ENCODE data around the gene DNMBP. TPM values are rescaled to one million over a fixed set of nuclear protein-coding genes. Genes with fewer than 3 reads are reported as not detected.

Gene DNMBP
- 1.0 and 1.2 TPM in 2 replicates for total RNA-seq

- Mint-ChIP-seq H3K27me3 (ENCODE audit: low read depth) (peaks cover 45% of the 10 kb centered on the region), H3K9me3 (no peaks in the 10 kb centered on the region), H3K36me3 (ENCODE audit: low read depth) (no peaks in the 10 kb centered on the region), H3K4me3 (ENCODE audit: low read depth) (peak within 1 kb of the TSS; percentile 83), H3K4me1 (ENCODE audit: low read depth) (peaks cover 41% of the 10 kb centered on the region), H3K27ac (no peak within 1 kb of the TSS)
- peak; percentile 76 for DNase-seq (ENCODE audit: low spot score)
- intact Hi-C loops (cut with micrococcal nuclease), result loop anchor here (1.0 to 5.0 kb wide), 6 partner anchors 36 to 1563 kb away; partner anchors contain the start of genes COX15, CUTC, HPS1 and SLC25A28
Observed at GRCh38 chr10:100009793-100010676, at the start of gene DNMBP. DNMBP (minus strand) TSS chr10:100009947; CDS start chr10:99972124, 37,823 bp downstream.

DNA sequence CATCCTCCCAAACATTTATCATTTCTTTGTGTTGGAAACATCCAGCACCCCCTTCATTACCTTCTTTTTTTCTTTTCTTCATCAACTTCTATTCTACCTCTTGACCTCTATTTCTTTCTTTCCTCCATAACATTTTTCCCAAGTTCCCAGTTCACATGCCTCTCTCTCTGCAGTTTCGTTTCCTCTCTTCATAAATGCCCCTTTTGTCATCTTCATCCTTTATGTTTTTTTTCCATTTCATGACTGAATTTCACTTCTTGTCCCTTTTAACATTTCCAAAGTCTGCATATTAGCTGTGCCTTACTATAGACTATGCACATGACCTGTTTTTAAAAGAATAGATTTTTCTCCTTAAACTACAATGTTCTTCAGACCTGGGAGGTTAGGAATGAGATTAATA lies 48.2 kb upstream of the DNMBP start:
- intact Hi-C loops (cut with micrococcal nuclease), result no loop called here
- H3K27ac Mint-ChIP-seq, result no peak overlapping the region
- H3K4me3 Mint-ChIP-seq (ENCODE audit: low read depth), result no peak overlapping the region
- peaks cover 8% of the 10 kb centered on the region for H3K27me3 Mint-ChIP-seq (ENCODE audit: low read depth)
- no peaks in the 10 kb centered on the region for H3K9me3 Mint-ChIP-seq
- no peaks in the 10 kb centered on the region for H3K36me3 Mint-ChIP-seq (ENCODE audit: low read depth)
- no peaks in the 10 kb centered on the region for H3K4me1 Mint-ChIP-seq (ENCODE audit: low read depth)
- no peak for DNase-seq (ENCODE audit: low spot score)

DNA sequence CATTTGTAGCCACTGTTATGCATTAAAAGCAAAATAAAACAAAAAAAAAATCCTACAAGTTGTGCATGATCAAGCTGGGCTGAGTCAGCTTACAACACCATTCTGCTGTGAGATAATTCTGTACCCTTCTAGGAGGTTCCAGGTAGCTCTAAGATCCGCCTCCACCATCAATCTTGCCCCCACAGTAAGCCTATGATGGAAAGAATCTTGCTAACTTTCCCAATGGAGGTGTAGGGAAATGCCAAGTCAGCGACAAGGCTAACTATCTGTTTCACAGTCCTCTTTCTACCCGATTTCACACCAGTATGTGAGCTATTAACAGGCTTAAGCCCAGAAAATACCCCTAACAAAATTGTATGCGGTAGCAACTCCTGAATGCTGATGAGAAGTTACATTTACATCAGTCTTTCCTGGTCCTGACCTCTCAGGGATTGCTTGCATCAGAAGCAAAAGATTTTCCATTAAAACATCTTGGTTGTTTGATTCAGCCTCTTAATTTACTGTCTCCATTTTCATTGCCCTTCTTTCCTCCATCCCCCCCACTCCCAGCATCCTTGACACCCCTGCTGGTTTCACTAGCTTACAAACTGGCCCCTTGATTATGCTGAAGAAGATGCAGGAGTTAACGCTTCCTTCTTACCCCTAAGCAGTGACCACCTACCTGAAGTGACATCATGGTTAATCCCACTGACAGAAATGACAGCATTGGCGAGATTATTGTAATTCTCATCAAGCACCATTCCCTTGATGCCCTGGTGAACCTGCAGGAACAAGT lies 44.1 kb upstream of the DNMBP start:
- no peak overlapping the region for H3K4me3 Mint-ChIP-seq (ENCODE audit: low read depth)
- intact Hi-C loops (cut with micrococcal nuclease), result no loop called here

GRCh38 chr10:100046021-100046486 lies 36.3 kb upstream of the DNMBP start:
- Mint-ChIP-seq H3K27me3 (ENCODE audit: low read depth) (peaks cover 3% of the 10 kb centered on the region), H3K4me3 (ENCODE audit: low read depth) (no peak overlapping the region), H3K9me3 (no peaks in the 10 kb centered on the region), H3K27ac (no peak overlapping the region), H3K4me1 (ENCODE audit: low read depth) (peaks cover 2% of the 10 kb centered on the region), H3K36me3 (ENCODE audit: low read depth) (no peaks in the 10 kb centered on the region)
- intact Hi-C loops (cut with micrococcal nuclease), result loop anchor here (1.0 kb wide), 2 partner anchors 36 to 200 kb away; no protein-coding TSS in a partner anchor
- peak; percentile 59 for DNase-seq (ENCODE audit: low spot score)

More for the DNA sequence above, 44.1 kb upstream of the DNMBP start:
- Mint-ChIP-seq H3K27ac (no peak overlapping the region), H3K36me3 (ENCODE audit: low read depth) (no peaks in the 10 kb centered on the region), H3K9me3 (no peaks in the 10 kb centered on the region), H3K27me3 (ENCODE audit: low read depth) (peaks cover 13% of the 10 kb centered on the region), H3K4me1 (ENCODE audit: low read depth) (no peaks in the 10 kb centered on the region)
- no peak for DNase-seq (ENCODE audit: low spot score)

DNA sequence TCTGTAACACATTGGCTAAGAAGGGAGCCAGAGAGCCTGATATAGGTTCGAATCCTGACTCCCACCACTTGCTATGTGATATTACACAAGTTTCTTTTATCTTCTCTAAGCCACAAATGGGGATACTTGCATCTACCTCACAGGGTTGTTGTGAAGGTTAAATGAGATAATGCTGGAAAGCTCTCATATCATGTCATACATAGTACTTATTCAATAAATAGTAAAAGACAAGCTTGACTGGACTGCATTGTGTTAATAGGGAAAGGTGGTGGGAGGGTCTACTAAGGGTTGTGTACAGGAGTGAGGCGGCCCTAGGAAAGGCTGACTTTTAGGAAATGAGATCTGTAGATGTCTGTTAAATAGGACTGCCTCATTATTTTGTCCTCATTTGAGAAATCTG lies 35.8 kb upstream of the DNMBP start:
- no peak overlapping the region for H3K27ac Mint-ChIP-seq
- no peak for DNase-seq (ENCODE audit: low spot score)
- H3K27me3 Mint-ChIP-seq (ENCODE audit: low read depth), result peaks cover 3% of the 10 kb centered on the region
- H3K36me3 Mint-ChIP-seq (ENCODE audit: low read depth), result no peaks in the 10 kb centered on the region
- H3K4me3 Mint-ChIP-seq (ENCODE audit: low read depth), result no peak overlapping the region
- peaks cover 2% of the 10 kb centered on the region for H3K4me1 Mint-ChIP-seq (ENCODE audit: low read depth)
- H3K9me3 Mint-ChIP-seq, result no peaks in the 10 kb centered on the region
- intact Hi-C loops (cut with micrococcal nuclease), result no loop called here

GRCh38 chr10:100043796-100044195 lies 34.0 kb upstream of the DNMBP start:
- intact Hi-C loops (cut with micrococcal nuclease), result no loop called here
- no peaks in the 10 kb centered on the region for H3K36me3 Mint-ChIP-seq (ENCODE audit: low read depth)
- no peak overlapping the region for H3K27ac Mint-ChIP-seq
- DNase-seq (ENCODE audit: low spot score), result no peak
- no peaks in the 10 kb centered on the region for H3K9me3 Mint-ChIP-seq
- H3K4me1 Mint-ChIP-seq (ENCODE audit: low read depth), result peaks cover 2% of the 10 kb centered on the region
- H3K27me3 Mint-ChIP-seq (ENCODE audit: low read depth), result peaks cover 2% of the 10 kb centered on the region
- H3K4me3 Mint-ChIP-seq (ENCODE audit: low read depth), result no peak overlapping the region

- Mint-ChIP-seq H3K9me3 (no peaks in the 10 kb centered on the region), H3K36me3 (ENCODE audit: low read depth) (no peaks in the 10 kb centered on the region), H3K4me3 (ENCODE audit: low read depth) (no peak overlapping the region), H3K27ac (no peak overlapping the region), H3K4me1 (ENCODE audit: low read depth) (peaks cover 2% of the 10 kb centered on the region), H3K27me3 (ENCODE audit: low read depth) (peaks cover 2% of the 10 kb centered on the region)
- DNase-seq (ENCODE audit: low spot score), result no peak
- intact Hi-C loops (cut with micrococcal nuclease), result no loop called here
Observed at GRCh38 chr10:100043344-100043743, 33.6 kb upstream of the DNMBP start.

DNA sequence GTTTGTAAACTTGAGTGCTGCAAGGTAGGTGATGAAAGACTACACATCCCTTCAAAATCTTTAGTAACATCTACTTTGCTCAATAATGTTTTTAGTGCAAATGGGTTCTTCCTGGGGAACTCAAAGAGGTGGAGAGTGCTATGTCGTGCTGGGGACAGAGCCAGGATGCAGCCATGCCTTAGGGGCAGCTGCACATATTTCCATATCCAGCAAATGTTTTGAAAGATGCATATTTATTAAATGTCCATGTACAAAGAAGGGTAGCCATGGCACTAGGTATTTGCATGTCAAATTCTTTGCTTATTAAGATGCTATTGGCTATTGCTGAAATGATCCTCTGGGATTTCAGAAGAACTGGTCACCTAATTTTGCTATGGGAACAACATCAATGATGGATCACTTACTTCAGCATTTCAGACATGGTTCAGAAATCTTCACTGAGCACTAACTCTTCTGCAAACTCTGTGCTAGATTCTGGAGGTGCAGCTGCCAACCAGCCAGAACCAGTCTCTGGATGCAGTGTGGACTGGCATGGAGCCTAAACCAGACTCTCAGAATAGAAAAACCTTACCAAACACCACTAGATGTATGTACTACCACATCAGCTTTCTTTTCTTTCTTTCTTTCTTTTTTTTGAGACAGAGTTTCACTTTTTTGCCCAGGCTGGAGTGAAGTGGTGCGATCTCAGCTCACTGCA lies 31.7 kb upstream of the DNMBP start:
- Mint-ChIP-seq H3K27me3 (ENCODE audit: low read depth) (peaks cover 2% of the 10 kb centered on the region), H3K9me3 (no peaks in the 10 kb centered on the region), H3K36me3 (ENCODE audit: low read depth) (no peaks in the 10 kb centered on the region), H3K4me1 (ENCODE audit: low read depth) (peaks cover 2% of the 10 kb centered on the region), H3K4me3 (ENCODE audit: low read depth) (no peak overlapping the region), H3K27ac (no peak overlapping the region)
- DNase-seq (ENCODE audit: low spot score), result no peak
- intact Hi-C loops (cut with micrococcal nuclease), result no loop called here

- no peak overlapping the region for H3K27ac Mint-ChIP-seq
- no peaks in the 10 kb centered on the region for H3K4me1 Mint-ChIP-seq (ENCODE audit: low read depth)
- intact Hi-C loops (cut with micrococcal nuclease), result no loop called here
- H3K4me3 Mint-ChIP-seq (ENCODE audit: low read depth), result no peak overlapping the region
- DNase-seq (ENCODE audit: low spot score), result no peak
- no peaks in the 10 kb centered on the region for H3K36me3 Mint-ChIP-seq (ENCODE audit: low read depth)
- H3K9me3 Mint-ChIP-seq, result no peaks in the 10 kb centered on the region
- peaks cover 9% of the 10 kb centered on the region for H3K27me3 Mint-ChIP-seq (ENCODE audit: low read depth)
Observed at GRCh38 chr10:100038561-100039071, 28.9 kb upstream of the DNMBP start.

- Mint-ChIP-seq H3K4me1 (ENCODE audit: low read depth) (no peaks in the 10 kb centered on the region), H3K4me3 (ENCODE audit: low read depth) (no peak overlapping the region), H3K36me3 (ENCODE audit: low read depth) (no peaks in the 10 kb centered on the region), H3K9me3 (no peaks in the 10 kb centered on the region), H3K27me3 (ENCODE audit: low read depth) (peaks cover 9% of the 10 kb centered on the region), H3K27ac (no peak overlapping the region)
- DNase-seq (ENCODE audit: low spot score), result no peak
- intact Hi-C loops (cut with micrococcal nuclease), result no loop called here
Observed at GRCh38 chr10:100037758-100038315, 28.1 kb upstream of the DNMBP start.

DNA sequence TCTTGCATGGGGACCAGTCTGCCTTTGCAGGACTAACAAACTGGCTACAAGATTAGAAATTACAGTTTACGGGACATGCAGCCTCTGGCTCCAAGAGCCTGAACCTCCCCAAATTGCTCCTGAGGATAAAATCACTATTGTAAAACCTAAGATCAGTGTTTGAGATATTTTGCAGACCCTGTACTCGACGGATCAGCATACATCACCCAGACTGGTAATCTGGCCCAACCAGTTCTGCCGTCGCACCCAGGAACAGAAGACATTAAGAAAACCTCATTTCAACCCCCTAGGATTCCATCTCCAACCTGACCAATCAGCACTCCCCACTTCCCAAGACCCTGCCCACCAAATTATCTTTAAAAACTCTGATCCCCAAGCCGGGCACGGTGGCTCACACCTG lies 27.1 kb upstream of the DNMBP start:
- Mint-ChIP-seq H3K4me3 (ENCODE audit: low read depth) (no peak overlapping the region), H3K4me1 (ENCODE audit: low read depth) (no peaks in the 10 kb centered on the region), H3K36me3 (ENCODE audit: low read depth) (no peaks in the 10 kb centered on the region), H3K27me3 (ENCODE audit: low read depth) (peaks cover 9% of the 10 kb centered on the region), H3K9me3 (no peaks in the 10 kb centered on the region), H3K27ac (no peak overlapping the region)
- no peak for DNase-seq (ENCODE audit: low spot score)
- intact Hi-C loops (cut with micrococcal nuclease), result no loop called here

GRCh38 chr10:100033766-100034418 lies 24.1 kb upstream of the DNMBP start:
- no peak for DNase-seq (ENCODE audit: low spot score)
- Mint-ChIP-seq H3K36me3 (ENCODE audit: low read depth) (no peaks in the 10 kb centered on the region), H3K9me3 (no peaks in the 10 kb centered on the region), H3K4me3 (ENCODE audit: low read depth) (no peak overlapping the region), H3K27ac (no peak overlapping the region), H3K27me3 (ENCODE audit: low read depth) (peaks cover 7% of the 10 kb centered on the region), H3K4me1 (ENCODE audit: low read depth) (no peaks in the 10 kb centered on the region)
- intact Hi-C loops (cut with micrococcal nuclease), result no loop called here
